SK-N-SH (cell line): ENCODE results near the gene MMP28. TPM values are rescaled to one million over a fixed set of nuclear protein-coding genes. Genes with fewer than 3 reads are reported as not detected.

Experiments used
- CTCF ChIA-PET: fragments of 300-600, 350-600 bp; formaldehyde crosslinking; extraction: SDS; loops from one replicate; lab custom pipeline; 2021; lab: Yijun Ruan, JAX
- POLR2A ChIA-PET: fragments of 350-600 bp; sonication (Branson Sonifier 250); formaldehyde crosslinking; extraction: SDS; loops from one replicate; lab custom pipeline; 2020; ENCODE audit warnings: antibody characterized with exemption, inconsistent platforms; lab: Yijun Ruan, JAX
- DNase-seq: peaks from one replicate; pipeline ENCODE4 v3.0.0; 2012
- H2AFZ ChIP-seq: fragments of 200-600 bp; sonication (generic); 2 replicates; pipeline ENCODE4 v1.8.1; 2016; ENCODE audit warnings: antibody characterized with exemption, mild to moderate bottlenecking, low read depth
- H3F3A ChIP-seq: fragments of 200-600 bp; sonication (generic); replicated peaks from 2 replicates; pipeline ENCODE3; 2016; ENCODE audit warnings: antibody characterized with exemption, mild to moderate bottlenecking; ENCODE audit not compliant: insufficient read depth
- H3K27ac ChIP-seq, 2 experiments: fragments of 200-500 bp in 1 of 2; fragments of 200-600 bp in 1 of 2; sonication (Bioruptor generic) in 1 of 2; sonication (generic), shearing (Covaris generic) in 1 of 2; 2 replicates each; pipeline versions ENCODE4 v1.5.1 to v1.6.1; 2014 to 2016; ENCODE audit warnings: low read depth in 2 of 2, inconsistent platforms in 1 of 2, low read length in 1 of 2, mild to moderate bottlenecking in 1 of 2, mixed read lengths in 1 of 2
- H3K27me3 ChIP-seq: fragments of 200-600 bp; sonication (generic), shearing (Covaris generic); 2 replicates; pipeline ENCODE4 v1.6.1; 2016; ENCODE audit warnings: mixed run types; ENCODE audit not compliant: insufficient read depth
- H3K36me3 ChIP-seq, 2 experiments: fragments of 200-500 bp in 1 of 2; fragments of 200-600 bp in 1 of 2; sonication (Bioruptor generic) in 1 of 2; sonication (generic) in 1 of 2; replicated peaks in 1 of 2; 2 replicates each; pipeline versions ENCODE3 to v1.5.1; 2014 to 2016; ENCODE audit warnings: low read length in 1 of 2, mild to moderate bottlenecking in 1 of 2; ENCODE audit not compliant: insufficient read depth in 2 of 2, control insufficient read depth in 1 of 2
- H3K4me1 ChIP-seq, 2 experiments: fragments of 200-500 bp in 1 of 2; fragments of 200-600 bp in 1 of 2; sonication (Bioruptor generic) in 1 of 2; sonication (generic), shearing (Covaris generic) in 1 of 2; 2 replicates each; pipeline versions ENCODE4 v1.5.1 to v1.6.1; 2014 to 2016; ENCODE audit warnings: low read depth in 1 of 2, low read length in 1 of 2, mixed run types in 1 of 2; ENCODE audit not compliant: insufficient read depth in 2 of 2, control insufficient read depth in 1 of 2
- H3K4me2 ChIP-seq: fragments of 200-600 bp; sonication (generic), shearing (Covaris generic); 2 replicates; pipeline ENCODE4 v1.6.1; 2017; ENCODE audit warnings: mixed run types
- H3K4me3 ChIP-seq, 2 experiments: fragments of 200-500 bp in 1 of 2; fragments of 200-600 bp in 1 of 2; sonication (Bioruptor generic) in 1 of 2; sonication (generic), shearing (Covaris generic) in 1 of 2; 2 replicates each; pipeline versions ENCODE4 v1.5.1 to v1.8.1; 2014 to 2016; ENCODE audit warnings: low read depth in 2 of 2, inconsistent platforms in 1 of 2, low read length in 1 of 2, mild to moderate bottlenecking in 1 of 2, mixed read lengths in 1 of 2, moderate library complexity in 1 of 2
- H3K79me2 ChIP-seq: fragments of 200-600 bp; sonication (generic); 2 replicates; pipeline ENCODE4 v1.8.1; 2017; ENCODE audit warnings: mild to moderate bottlenecking; ENCODE audit not compliant: insufficient read depth
- H3K9ac ChIP-seq: fragments of 200-600 bp; sonication (generic); 2 replicates; pipeline ENCODE4 v1.6.1; 2017; ENCODE audit warnings: mixed run types
- H3K9me2 ChIP-seq: fragments of 200-600 bp; sonication (generic); 2 replicates; pipeline ENCODE4 v1.6.1; 2017; ENCODE audit warnings: mixed run types
- H3K9me3 ChIP-seq: fragments of 200-600 bp; sonication (generic); 2 replicates; pipeline ENCODE4 v1.6.1; 2017; ENCODE audit warnings: mixed run types, mild to moderate bottlenecking, moderate library complexity
- H4K20me1 ChIP-seq: fragments of 200-600 bp; sonication (generic); 2 replicates; pipeline ENCODE4 v1.6.1; 2017; ENCODE audit warnings: mild to moderate bottlenecking, mixed run types; ENCODE audit not compliant: insufficient read depth
- CHD2 ChIP-seq: fragments of 150-350 bp; IDR thresholded peaks from 2 replicates; pipeline ENCODE4 v1.6.1; 2018; ENCODE audit warnings: low read length; ENCODE audit not compliant: partially characterized antibody
- CTCF ChIP-seq: fragments of 200-600 bp; sonication (generic); IDR thresholded peaks from 2 replicates; pipeline ENCODE4 v1.6.1; 2017; ENCODE audit warnings: antibody characterized with exemption, mild to moderate bottlenecking, moderate library complexity
- ELF1 ChIP-seq: IDR thresholded peaks from 2 replicates; pipeline ENCODE4 v1.4.0; 2012
- FOSL2 ChIP-seq: IDR thresholded peaks from 2 replicates; pipeline ENCODE4 v1.4.0; 2012; ENCODE audit warnings: low read depth, mild to moderate bottlenecking, moderate library complexity, borderline replicate concordance
- FOXJ3 ChIP-seq: sonication (generic); formaldehyde crosslinking; IDR thresholded peaks from 2 replicates; pipeline ENCODE4 v1.5.1; 2020; ENCODE audit warnings: mild to moderate bottlenecking, missing genetic modification reagents
- FOXM1 ChIP-seq: IDR thresholded peaks from 2 replicates; pipeline ENCODE4 v1.4.0; 2012; ENCODE audit warnings: low read depth, mild to moderate bottlenecking
- JUND ChIP-seq: IDR thresholded peaks from 2 replicates; pipeline ENCODE4 v1.4.0; 2012
- MEF2A ChIP-seq: IDR thresholded peaks from 2 replicates; pipeline ENCODE4 v1.4.0; 2012; ENCODE audit warnings: low read depth, borderline replicate concordance
- MXI1 ChIP-seq: IDR thresholded peaks from 2 replicates; pipeline ENCODE4 v1.6.1; 2012; ENCODE audit warnings: mild to moderate bottlenecking, low read depth, low read length, improper control_type of control experiment
- NFIC ChIP-seq: IDR thresholded peaks from 2 replicates; pipeline ENCODE4 v1.4.0; 2012; ENCODE audit warnings: borderline replicate concordance
- NRF1 ChIP-seq: IDR thresholded peaks from 2 replicates; pipeline ENCODE4 v1.6.1; 2012; ENCODE audit warnings: low read depth, mild to moderate bottlenecking, low read length
- RCOR1 ChIP-seq: fragments of 150-350 bp; IDR thresholded peaks from 2 replicates; pipeline ENCODE4 v1.6.1; 2017; ENCODE audit warnings: antibody characterized with exemption, low read length
- RXRA ChIP-seq: IDR thresholded peaks from 2 replicates; pipeline ENCODE4 v1.4.0; 2012; ENCODE audit warnings: low read depth, mild to moderate bottlenecking, borderline replicate concordance
- SIN3A ChIP-seq: IDR thresholded peaks from 2 replicates; pipeline ENCODE4 v1.6.1; 2012; ENCODE audit warnings: low read depth, mild to moderate bottlenecking, low read length, moderate library complexity, borderline replicate concordance
- SMC3 ChIP-seq: IDR thresholded peaks from 2 replicates; pipeline ENCODE4 v1.6.1; 2012; ENCODE audit warnings: low read depth, low read length, improper control_type of control experiment
- TCF12 ChIP-seq: IDR thresholded peaks from 2 replicates; pipeline ENCODE4 v1.4.0; 2012
- USF1 ChIP-seq: IDR thresholded peaks from 2 replicates; pipeline ENCODE4 v1.4.0; 2012; ENCODE audit warnings: low read depth, borderline replicate concordance
- ZBTB33 ChIP-seq: IDR thresholded peaks from 2 replicates; pipeline ENCODE4 v1.4.0; 2012; ENCODE audit warnings: low read depth, borderline replicate concordance
- whole genome bisulfite sequencing: methylation state at CpG from one replicate; pipeline ENCODE4 v1.1.6; 2017; ENCODE audit warnings: low lambda C conversion rate; 5-methylcytosine and 5-hydroxymethylcytosine counted together
- polyA plus RNA-seq, 3 experiments: library from polyadenylated mRNA; depleted of rRNA; stranded (reverse); fragments of >200 nt; gene quantifications; 2 replicates each; pipeline ENCODE4 v1.2.3, GENCODE V29; 2012
- TF ChIP-seq, protein P1 (sequence below): IDR thresholded peaks from 2 replicates; pipeline ENCODE4; 2012

The MMP28 gene
- polyA plus RNA-seq, 1 of the 3 experiments (the other 2 are of a cell fraction): 0.33 TPM

DNA sequence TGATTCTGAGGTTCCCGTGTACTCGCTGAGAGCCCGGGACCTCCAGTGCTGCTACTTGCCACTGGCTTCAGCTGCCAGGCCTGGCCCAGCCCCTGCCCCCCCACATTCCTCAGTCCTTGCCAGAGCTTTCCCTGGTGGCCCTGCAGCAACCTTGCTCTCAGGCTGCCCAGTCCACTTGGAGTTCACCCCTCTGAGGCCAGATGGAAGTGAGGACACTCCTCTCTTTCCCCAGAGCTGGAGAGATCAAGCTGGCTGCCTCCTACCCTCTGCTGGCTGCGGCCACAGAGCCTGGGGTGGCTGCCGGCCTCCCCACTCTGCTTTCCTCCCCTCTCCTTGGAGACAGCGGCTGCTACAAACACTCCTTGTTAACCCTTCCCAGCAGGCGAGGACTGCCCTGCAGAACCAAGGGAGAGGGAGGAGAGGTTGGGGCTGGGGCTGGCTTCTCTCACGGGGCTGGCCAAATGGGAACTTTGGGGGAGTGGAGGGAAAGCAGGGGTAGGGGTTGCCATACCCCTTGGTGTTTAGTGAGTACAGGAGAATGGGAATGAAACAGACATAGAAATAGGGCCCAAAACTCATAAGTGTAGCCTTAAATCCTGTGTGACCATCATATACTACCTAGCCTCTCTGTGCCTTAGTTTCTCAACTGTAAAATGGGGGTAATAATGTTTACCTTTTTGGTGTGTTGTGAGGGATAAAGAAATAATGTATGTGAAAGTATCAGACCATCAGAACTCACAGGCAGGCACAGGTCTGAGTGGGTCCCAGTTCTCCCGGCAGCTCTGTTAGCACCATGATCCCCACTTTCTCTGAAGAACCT lies 42.3 kb downstream of the MMP28 start, which contains the start of gene GAS2L2:
Gene GAS2L2, minus strand, starts transcription at position 295 of the 820 bp plus-strand sequence. CDS start 389 bp downstream, outside the sequence.
- no peak within 1 kb of the TSS for H2AFZ ChIP-seq
- H3K79me2 ChIP-seq: no peaks in the 10 kb centered on the region
- H3K27ac ChIP-seq: no peak within 1 kb of the TSS
- peaks cover 11% of the 10 kb centered on the region for H3K27me3 ChIP-seq
- no peaks in the 10 kb centered on the region for H3F3A ChIP-seq
- no peaks in the 10 kb centered on the region for H3K9me2 ChIP-seq
- WGBS: 80% methylated on average over 7 of the region's 9 CpGs
- no peak within 1 kb of the TSS for H3K9ac ChIP-seq
- no peak within 1 kb of the TSS for H3K4me3 ChIP-seq
- H3K4me1 ChIP-seq: peaks cover 0 to 15% of the 10 kb centered on the region in 2 experiments; a peak in 1 of 4 replicates
- H3K9me3 ChIP-seq: no peaks in the 10 kb centered on the region
- DNase-seq: no peak
- H3K4me2 ChIP-seq: no peak within 1 kb of the TSS
- H4K20me1 ChIP-seq: no peaks in the 10 kb centered on the region
- POLR2A ChIA-PET: interaction anchor here (0.6 kb wide), 1 partner anchor 37 kb away, joined by 3 read pairs; no protein-coding TSS in a partner anchor
- no peaks in the 10 kb centered on the region for H3K36me3 ChIP-seq
- TF ChIP-seq ZBTB33 (no peak), JUND (no peak), CHD2 (no peak), NFIC (no peak), FOXM1 (no peak), NRF1 (no peak), USF1 (no peak)
- CTCF ChIA-PET: interaction anchor here (0.6 to 10.4 kb wide), 3 partner anchors 7 to 141 kb away, joined by 3 to 168 read pairs (median 6); partner anchors contain the start of gene C17orf50

GRCh38 chr17:35752471-35752870 lies 43.0 kb downstream of the MMP28 start:
- TF ChIP-seq FOXJ3 (CRISPR knock-in tag) (no peak), MXI1 (no peak), FOXM1 (no peak), CTCF (no peak), JUND (no peak), SIN3A (no peak), SMC3 (no peak), MEF2A (no peak), ELF1 (no peak), TCF12 (no peak), RXRA (no peak), FOSL2 (no peak), RCOR1 (no peak), CHD2 (no peak)
- TF ChIP-seq, protein P1, sequence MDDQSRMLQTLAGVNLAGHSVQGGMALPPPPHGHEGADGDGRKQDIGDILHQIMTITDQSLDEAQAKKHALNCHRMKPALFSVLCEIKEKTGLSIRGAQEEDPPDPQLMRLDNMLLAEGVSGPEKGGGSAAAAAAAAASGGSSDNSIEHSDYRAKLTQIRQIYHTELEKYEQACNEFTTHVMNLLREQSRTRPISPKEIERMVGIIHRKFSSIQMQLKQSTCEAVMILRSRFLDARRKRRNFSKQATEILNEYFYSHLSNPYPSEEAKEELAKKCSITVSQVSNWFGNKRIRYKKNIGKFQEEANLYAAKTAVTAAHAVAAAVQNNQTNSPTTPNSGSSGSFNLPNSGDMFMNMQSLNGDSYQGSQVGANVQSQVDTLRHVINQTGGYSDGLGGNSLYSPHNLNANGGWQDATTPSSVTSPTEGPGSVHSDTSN: no peak
- TF ChIP-seq, all 33 proteins: peak for 0
- H2AFZ ChIP-seq: no peak overlapping the region
- H3F3A ChIP-seq: no peaks in the 10 kb centered on the region
- 51% methylated on average over 8 of the region's 16 CpGs for WGBS
- H3K9me2 ChIP-seq: no peaks in the 10 kb centered on the region
- ChIA-PET POLR2A (no interaction called here), CTCF (interaction anchor here (1.0 to 10.4 kb wide), 3 partner anchors 8 to 145 kb away, joined by 3 to 168 read pairs (median 6); partner anchors contain the start of gene C17orf50)
- no peaks in the 10 kb centered on the region for H3K36me3 ChIP-seq
- H3K27ac ChIP-seq: no peak overlapping the region
- no peak overlapping the region for H3K4me3 ChIP-seq
- H3K79me2 ChIP-seq: no peaks in the 10 kb centered on the region
- DNase-seq: no peak
- H3K4me2 ChIP-seq: no peak overlapping the region
- H4K20me1 ChIP-seq: no peaks in the 10 kb centered on the region
- no peaks in the 10 kb centered on the region for H3K9me3 ChIP-seq
- peaks cover 11% of the 10 kb centered on the region for H3K27me3 ChIP-seq
- H3K9ac ChIP-seq: no peak overlapping the region
- H3K4me1 ChIP-seq: peaks cover 0 to 21% of the 10 kb centered on the region in 2 experiments; a peak in 1 of 4 replicates
